Measurements from ENCODE around the gene SRPX.

Gene SRPX

GRCh38 chrX:38220415-38221390 is at the start of gene SRPX:
TSS of gene SRPX (minus strand) at chrX:38220871. CDS start at chrX:38220792, 79 bp downstream.
- no peak for DNase-seq (ENCODE audit: low read depth)

GRCh38 chrX:38268011-38268410 is 47.3 kb upstream of the SRPX start:
- no peak for DNase-seq (ENCODE audit: low read depth)

- DNase-seq (ENCODE audit: low read depth) = no peak
Measured at GRCh38 chrX:38262715-38263620, 42.3 kb upstream of the SRPX start.

- DNase-seq (ENCODE audit: low read depth) = no peak
Measured at GRCh38 chrX:38260231-38260630, 39.6 kb upstream of the SRPX start.

GRCh38 chrX:38256019-38256418 is 35.3 kb upstream of the SRPX start:
- no peak for DNase-seq (ENCODE audit: low read depth)

- no peak for DNase-seq (ENCODE audit: low read depth)
Measured at GRCh38 chrX:38249965-38250364, 29.3 kb upstream of the SRPX start.

- DNase-seq (ENCODE audit: low read depth) = no peak
Measured at GRCh38 chrX:38247051-38247450, 26.4 kb upstream of the SRPX start.

- no peak for DNase-seq (ENCODE audit: low read depth)
Measured at GRCh38 chrX:38240541-38240940, 19.9 kb upstream of the SRPX start.

GRCh38 chrX:38236901-38237615 is 16.4 kb upstream of the SRPX start:
- DNase-seq (ENCODE audit: low read depth) = no peak

- DNase-seq (ENCODE audit: low read depth) = no peak
Measured at GRCh38 chrX:38233891-38234667, 13.4 kb upstream of the SRPX start.

GRCh38 chrX:38232079-38232686 is 11.5 kb upstream of the SRPX start:
- no peak for DNase-seq (ENCODE audit: low read depth)

GRCh38 chrX:38225093-38225492 is 4.4 kb upstream of the SRPX start:
- no peak for DNase-seq (ENCODE audit: low read depth)

GRCh38 chrX:38224160-38224559 is 3.5 kb upstream of the SRPX start:
- no peak for DNase-seq (ENCODE audit: low read depth)

GRCh38 chrX:38221391-38221929 is 789 bp upstream of the SRPX start:
- no peak for DNase-seq (ENCODE audit: low read depth)

- no peak for DNase-seq (ENCODE audit: low read depth)
Measured at GRCh38 chrX:38220024-38220414, 652 bp downstream of the SRPX start.

- DNase-seq (ENCODE audit: low read depth) = no peak
Measured at GRCh38 chrX:38216642-38217041, 4.0 kb downstream of the SRPX start.

GRCh38 chrX:38214551-38215531 is 5.8 kb downstream of the SRPX start:
- DNase-seq (ENCODE audit: low read depth) = no peak

- DNase-seq (ENCODE audit: low read depth) = no peak
Measured at GRCh38 chrX:38214044-38214443, 6.6 kb downstream of the SRPX start.

GRCh38 chrX:38211891-38212635 is 8.6 kb downstream of the SRPX start:
- DNase-seq (ENCODE audit: low read depth) = no peak

Measured in stimulated activated CD8-positive, alpha-beta memory T cell treated with anti-CD3 and anti-CD28 coated beads, Interleukin-4, amount 100 ng/mL, for 24 hours (primary cell).